Ovary (tissue), 9 donors: ENCODE measurements around the gene SKA2. TPM values are rescaled to one million over a fixed set of nuclear protein-coding genes. Genes with fewer than 3 reads are reported as not detected.
A peak's percentile ranks its signal among the peaks of the same experiment; 100 is the strongest.

ENCODE experiments used
- DNase-seq, 5 donors: peaks; one replicate each; pipeline ENCODE4 v3.0.0-alpha.2; 2019 to 2020
- H3K27ac ChIP-seq, 2 donors: fragments of 200-600 bp; one replicate each; pipeline versions ENCODE4 v1.5.1 to v1.8.0; 2019 to 2022
- H3K27me3 ChIP-seq: fragments of 200-600 bp; one replicate; pipeline ENCODE4 v1.8.0; 2022
- H3K36me3 ChIP-seq: fragments of 200-600 bp; sonication (generic); one replicate; pipeline ENCODE4 v1.5.1; 2019
- H3K4me1 ChIP-seq: one replicate; pipeline ENCODE4 v1.8.1; 2013; ENCODE audit warnings: mild to moderate bottlenecking, moderate library complexity; ENCODE audit not compliant: insufficient read depth
- H3K4me3 ChIP-seq: fragments of 200-600 bp; sonication (generic); one replicate; pipeline ENCODE4 v1.5.1; 2017
- H3K9me3 ChIP-seq, 2 donors: fragments of 200-600 bp in 1 of 2; sonication (generic) in 1 of 2; one replicate each; pipeline versions ENCODE4 v1.5.1 to v1.8.1; 2013 to 2019; ENCODE audit warnings: mild to moderate bottlenecking in 1 of 2, moderate library complexity in 1 of 2
- CTCF ChIP-seq, 3 donors: fragments of 450-650 bp in 2 of 3; fragments of 200-600 bp in 1 of 3; IDR thresholded peaks; one replicate each; pipeline versions ENCODE4 v1.5.1 to v1.8.0; 2016 to 2022; ENCODE audit warnings: antibody characterized with exemption in 3 of 3, mild to moderate bottlenecking in 1 of 3
- EP300 ChIP-seq: sonication (generic); formaldehyde crosslinking; IDR thresholded peaks from one replicate; pipeline ENCODE4 v1.6.1; 2017; ENCODE audit warnings: antibody characterized with exemption
- POLR2A ChIP-seq: fragments of 450-650 bp; IDR thresholded peaks from one replicate; pipeline ENCODE4 v1.6.1; 2017; ENCODE audit warnings: antibody characterized with exemption, mild to moderate bottlenecking, moderate library complexity
- WGBS, 3 donors: extraction: QIAGEN DNeasy Blood & Tissue Kit in 1 of 3; methylation state at CpG; one replicate each; pipeline versions ENCODE4 v1.1.5 to v1.1.7; 2013 to 2017; 5-methylcytosine and 5-hydroxymethylcytosine counted together
- intact Hi-C, 4 donors: fragments of 100-400 bp; cut with DNase I; formaldehyde crosslinking; loops; one replicate each; pipeline versions ENCODE4 v1.11.0 to v1.15.1; 2022 to 2023
- polyA plus RNA-seq, 2 donors: library from polyadenylated mRNA; stranded (reverse); fragments of 200-250 nt in 1 of 2; fragments of 350-450 nt in 1 of 2; fragmentation: Illumina TruSeq in 1 of 2; extraction: RNeasy Lipid Tissue Mini Kit (QIAGEN cat#74804) in 1 of 2; gene quantifications; one replicate each; pipeline ENCODE4 v1.2.3, GENCODE V29; 2013 to 2014
- total RNA-seq, 7 donors: library from RNA; depleted of rRNA in 2 of 7; stranded (reverse); fragments of >200 nt in 2 of 7; fragmentation: NEBNext Ultra II Directional in 3 of 7; extraction: Animal tissue kit (Norgen Biotek cat#: 25700) in 3 of 7; gene quantifications; one replicate each; pipeline versions ENCODE4 v1.1.0 to v1.2.4, GENCODE V29; 2016 to 2023
- donor health status: DM: no; HTN: no; CAD: no; lungs with moderate emphysema.
- donor health status: DM: no; HTN: no; CAD: no.
- donor health status: Bipolar disorder and iron deficiency.
- donor health status: DM: yes; HTN: yes; CAD: no.
- donor health status: DM: no; HTN: no; CAD: no.
- donor health status: DM: yes; HTN: yes; CAD: no.

The SKA2 gene
- total and polyA plus RNA-seq, 9 donors, result 15.1 to 50.0 (median 25.5) TPM

- 76 to 82% (median 77%) methylated on average over 3 of the region's 3 CpGs for WGBS, 3 donors
- intact Hi-C loops, result no loop called here
Measured at GRCh38 chr17:59111539-59111938, 43.4 kb downstream of the SKA2 start.

GRCh38 chr17:59110973-59111372, 44.0 kb downstream of the SKA2 start:
- TF ChIP-seq CTCF (IDR thresholded peaks at IDR 0.05) (no peak), POLR2A (no peak), EP300 (no peak)
- H3K36me3 ChIP-seq, result no peaks in the 10 kb centered on the region
- DNase-seq, result no peak

More at GRCh38 chr17:59111539-59111938, 43.4 kb downstream of the SKA2 start:
- Histone ChIP-seq H3K4me3 (no peak overlapping the region), H3K36me3 (no peaks in the 10 kb centered on the region), H3K27me3 (no peaks in the 10 kb centered on the region), H3K9me3 (no peaks in the 10 kb centered on the region), H3K4me1 (peaks cover 1% of the 10 kb centered on the region), H3K27ac (no peak overlapping the region)
- DNase-seq, result no peak
- TF ChIP-seq CTCF (IDR thresholded peaks at IDR 0.05) (no peak), POLR2A (no peak), EP300 (no peak)

GRCh38 chr17:59108400-59109102, 46.4 kb downstream of the SKA2 start:
- intact Hi-C loops, result loop anchor here in 1 of 4 donors (5.0 kb wide), 1 partner anchor 44 kb away; no protein-coding TSS in a partner anchor
- WGBS, 3 donors, result 70 to 78% (median 72%) methylated on average over 7 of the region's 7 CpGs
- no peak for TF ChIP-seq POLR2A
- no peak for TF ChIP-seq EP300
- no peak for TF ChIP-seq CTCF (IDR thresholded peaks at IDR 0.05)

More at GRCh38 chr17:59110973-59111372, 44.0 kb downstream of the SKA2 start:
- Histone ChIP-seq H3K4me1 (peaks cover 1% of the 10 kb centered on the region), H3K4me3 (no peak overlapping the region), H3K27ac (no peak overlapping the region), H3K9me3 (no peaks in the 10 kb centered on the region), H3K27me3 (no peaks in the 10 kb centered on the region)
- intact Hi-C loops, result no loop called here

GRCh38 chr17:59107306-59107670, 47.7 kb downstream of the SKA2 start:
- no peaks in the 10 kb centered on the region for H3K9me3 ChIP-seq
- 2 to 4% (median 2%) methylated on average over 10 of the region's 10 CpGs for WGBS, 3 donors
- peak overlapping the region; percentile 6 to 37 for H3K27ac ChIP-seq
- intact Hi-C loops, result loop anchor here in 1 of 4 donors (5.0 kb wide), 1 partner anchor 45 kb away; no protein-coding TSS in a partner anchor
- H3K4me1 ChIP-seq, result peaks cover 1% of the 10 kb centered on the region
- TF ChIP-seq EP300, result no peak
- TF ChIP-seq POLR2A, result no peak
- TF ChIP-seq CTCF (IDR thresholded peaks at IDR 0.05), result no peak
- H3K36me3 ChIP-seq, result no peaks in the 10 kb centered on the region
- no peak for DNase-seq
- H3K27me3 ChIP-seq, result no peaks in the 10 kb centered on the region
- H3K4me3 ChIP-seq, result peak overlapping the region; percentile 67

More at GRCh38 chr17:59108400-59109102, 46.4 kb downstream of the SKA2 start:
- H3K4me3 ChIP-seq, result no peak overlapping the region
- H3K27me3 ChIP-seq, result no peaks in the 10 kb centered on the region
- no peaks in the 10 kb centered on the region for H3K9me3 ChIP-seq
- H3K27ac ChIP-seq, result no peak overlapping the region
- DNase-seq, result no peak
- peaks cover 1% of the 10 kb centered on the region for H3K4me1 ChIP-seq
- H3K36me3 ChIP-seq, result no peaks in the 10 kb centered on the region
